GM13976 (cell line): ENCODE results near the gene GDI1.

Source experiments
- DNase-seq: peaks from one replicate; pipeline ENCODE4 v3.0.0; 2012; ENCODE audit warnings: low spot score
- CTCF ChIP-seq: IDR thresholded peaks from 2 replicates; pipeline ENCODE4 v1.5.1; 2012; ENCODE audit warnings: borderline replicate concordance, mild to moderate bottlenecking; ENCODE audit not compliant: insufficient read depth; ENCODE audit errors: extremely low read depth, missing control alignments, control extremely low read depth
- in situ Hi-C: fragments of 300-500 bp; cut with MboI; formaldehyde crosslinking; loops from one replicate; pipeline ENCODE4 v1.12.0; 2022; ENCODE audit warnings: low sequenced_read_pairs, mixed read lengths, inconsistent platforms; ENCODE audit not compliant: unreplicated experiment

GDI1 gene

GRCh38 chrX:154467556-154467955 is 30.6 kb downstream of the GDI1 start:
- no peak for DNase-seq
- TF ChIP-seq CTCF: no peak
- in situ Hi-C loops: no loop called here

GRCh38 chrX:154468217-154468616 is 31.3 kb downstream of the GDI1 start:
- TF ChIP-seq CTCF: no peak
- DNase-seq: no peak
- in situ Hi-C loops: no loop called here

- no peak for TF ChIP-seq CTCF
- no peak for DNase-seq
- in situ Hi-C loops: no loop called here
Observed at GRCh38 chrX:154469114-154469513, 32.2 kb downstream of the GDI1 start.

- no peak for TF ChIP-seq CTCF
- DNase-seq: no peak
- in situ Hi-C loops: no loop called here
Observed at GRCh38 chrX:154469880-154470279, 32.9 kb downstream of the GDI1 start.

- TF ChIP-seq CTCF: no peak
- in situ Hi-C loops: no loop called here
- DNase-seq: no peak
Observed at GRCh38 chrX:154470434-154470833, 33.5 kb downstream of the GDI1 start.

- TF ChIP-seq CTCF: no peak
- in situ Hi-C loops: no loop called here
- DNase-seq: no peak
Observed at GRCh38 chrX:154470914-154471568, 34.1 kb downstream of the GDI1 start.
